ENCODE measurements around the gene ADAMTS12. TPM values are rescaled to one million over a fixed set of nuclear protein-coding genes. Genes with fewer than 3 reads are reported as not detected.

The ADAMTS12 gene
- total RNA-seq, 1 experiment from 2014 or later: not detected

GRCh38 chr5:33934176-33934575, 42.4 kb upstream of the ADAMTS12 start:
- no peak overlapping the region for H3K4me3 ChIP-seq (ENCODE audit: low read depth, low read length)
- H3K4me1 ChIP-seq: no peaks in the 10 kb centered on the region
- H3K27me3 Mint-ChIP-seq (ENCODE audit: insufficient read depth, unreplicated experiment): peaks cover 11% of the 10 kb centered on the region
- H3K27me3 ChIP-seq (replicated peaks; ENCODE audit: control insufficient read depth, insufficient read depth, low read length): no peaks in the 10 kb centered on the region
- H3K27ac Mint-ChIP-seq (ENCODE audit: unreplicated experiment): no peak overlapping the region
- H3K9me3 Mint-ChIP-seq (ENCODE audit: unreplicated experiment): no peaks in the 10 kb centered on the region
- no peak overlapping the region for H3K4me3 Mint-ChIP-seq (ENCODE audit: unreplicated experiment)
- ChIA-PET CTCF (interaction anchor here (1.3 to 2.2 kb wide), 3 partner anchors 345 to 498 kb away, joined by 7 to 28 read pairs (median 21); no protein-coding TSS in a partner anchor), POLR2A (no interaction called here)
- H3K9me3 ChIP-seq: no peaks in the 10 kb centered on the region
- no peaks in the 10 kb centered on the region for H3K36me3 ChIP-seq (ENCODE audit: control insufficient read depth, insufficient read depth, low read length)
- no peaks in the 10 kb centered on the region for H3K36me3 Mint-ChIP-seq (ENCODE audit: insufficient read depth, unreplicated experiment)
- TF ChIP-seq CTCF (IDR thresholded peaks at IDR 0.05; ENCODE audit: insufficient read depth in 1 of 2, low read depth in 1 of 2, low read length in 1 of 2, severe bottlenecking in 1 of 2, unreplicated experiment in 1 of 2): no peak
- intact Hi-C loops (cut with micrococcal nuclease; ENCODE audit: unreplicated experiment): loop anchor here (1.0 to 10.0 kb wide), 5 partner anchors 128 to 498 kb away; no protein-coding TSS in a partner anchor
- H3K4me1 Mint-ChIP-seq (ENCODE audit: low read depth, unreplicated experiment): no peaks in the 10 kb centered on the region
- no TSS peak for BruUV-seq (replicated peaks)
- DNase-seq: no peak

- POLR2A ChIA-PET: no interaction called here
- no peak overlapping the region for H3K4me3 Mint-ChIP-seq (ENCODE audit: unreplicated experiment)
- H3K36me3 ChIP-seq (ENCODE audit: control insufficient read depth, insufficient read depth, low read length): no peaks in the 10 kb centered on the region
- no peaks in the 10 kb centered on the region for H3K27me3 ChIP-seq (replicated peaks; ENCODE audit: control insufficient read depth, insufficient read depth, low read length)
- no peak overlapping the region for H3K27ac Mint-ChIP-seq (ENCODE audit: unreplicated experiment)
- intact Hi-C loops (cut with micrococcal nuclease; ENCODE audit: unreplicated experiment): loop anchor here (1.0 to 10.0 kb wide), 5 partner anchors 127 to 497 kb away; no protein-coding TSS in a partner anchor
- H3K4me1 ChIP-seq: no peaks in the 10 kb centered on the region
- no peaks in the 10 kb centered on the region for H3K36me3 Mint-ChIP-seq (ENCODE audit: insufficient read depth, unreplicated experiment)
- DNase-seq: no peak
- H3K4me1 Mint-ChIP-seq (ENCODE audit: low read depth, unreplicated experiment): no peaks in the 10 kb centered on the region
- H3K9me3 ChIP-seq: no peaks in the 10 kb centered on the region
- peaks cover 11% of the 10 kb centered on the region for H3K27me3 Mint-ChIP-seq (ENCODE audit: insufficient read depth, unreplicated experiment)
- BruUV-seq (replicated peaks): no TSS peak
- no peaks in the 10 kb centered on the region for H3K9me3 Mint-ChIP-seq (ENCODE audit: unreplicated experiment)
- TF ChIP-seq CTCF (IDR thresholded peaks at IDR 0.05; ENCODE audit: insufficient read depth in 1 of 2, low read depth in 1 of 2, low read length in 1 of 2, severe bottlenecking in 1 of 2, unreplicated experiment in 1 of 2): no peak
- H3K4me3 ChIP-seq (ENCODE audit: low read depth, low read length): no peak overlapping the region
- CTCF ChIA-PET: interaction anchor here (1.3 to 2.2 kb wide), 3 partner anchors 345 to 498 kb away, joined by 7 to 28 read pairs (median 21); no protein-coding TSS in a partner anchor
These were observed 42.0 kb upstream of the ADAMTS12 start for GRCh38 chr5:33933723-33934169.

- no peak overlapping the region for H3K27ac Mint-ChIP-seq (ENCODE audit: unreplicated experiment)
- H3K36me3 Mint-ChIP-seq (ENCODE audit: insufficient read depth, unreplicated experiment): no peaks in the 10 kb centered on the region
- Histone ChIP-seq H3K27me3 (replicated peaks; ENCODE audit: control insufficient read depth, insufficient read depth, low read length) (no peaks in the 10 kb centered on the region), H3K36me3 (ENCODE audit: control insufficient read depth, insufficient read depth, low read length) (no peaks in the 10 kb centered on the region), H3K9me3 (no peaks in the 10 kb centered on the region), H3K4me3 (ENCODE audit: low read depth, low read length) (no peak overlapping the region), H3K4me1 (no peaks in the 10 kb centered on the region)
- POLR2A ChIA-PET: no interaction called here
- intact Hi-C loops (cut with micrococcal nuclease; ENCODE audit: unreplicated experiment): loop anchor here (10.0 kb wide), 1 partner anchor 196 kb away; no protein-coding TSS in a partner anchor
- no peak for TF ChIP-seq CTCF (IDR thresholded peaks at IDR 0.05; ENCODE audit: insufficient read depth in 1 of 2, low read depth in 1 of 2, low read length in 1 of 2, severe bottlenecking in 1 of 2, unreplicated experiment in 1 of 2)
- DNase-seq: no peak
- H3K27me3 Mint-ChIP-seq (ENCODE audit: insufficient read depth, unreplicated experiment): peaks cover 11% of the 10 kb centered on the region
- CTCF ChIA-PET: no interaction called here
- H3K4me3 Mint-ChIP-seq (ENCODE audit: unreplicated experiment): no peak overlapping the region
- H3K9me3 Mint-ChIP-seq (ENCODE audit: unreplicated experiment): no peaks in the 10 kb centered on the region
- H3K4me1 Mint-ChIP-seq (ENCODE audit: low read depth, unreplicated experiment): no peaks in the 10 kb centered on the region
- BruUV-seq (replicated peaks): no TSS peak
These were observed 39.3 kb upstream of the ADAMTS12 start for GRCh38 chr5:33931136-33931535.
